Globus pallidus (tissue), 1 donor: Measurements from ENCODE around the gene CDCA7.
"Not testable (repeated sequence)": the region's sequence is repeated elsewhere in the genome, so short reads cannot be mapped to it uniquely, and the experiment has no call there.

Source experiments
- DNase-seq: peaks from one replicate; pipeline ENCODE4 v3.0.0-alpha.2; 2015; ENCODE audit warnings: low spot score

CDCA7 gene

DNA sequence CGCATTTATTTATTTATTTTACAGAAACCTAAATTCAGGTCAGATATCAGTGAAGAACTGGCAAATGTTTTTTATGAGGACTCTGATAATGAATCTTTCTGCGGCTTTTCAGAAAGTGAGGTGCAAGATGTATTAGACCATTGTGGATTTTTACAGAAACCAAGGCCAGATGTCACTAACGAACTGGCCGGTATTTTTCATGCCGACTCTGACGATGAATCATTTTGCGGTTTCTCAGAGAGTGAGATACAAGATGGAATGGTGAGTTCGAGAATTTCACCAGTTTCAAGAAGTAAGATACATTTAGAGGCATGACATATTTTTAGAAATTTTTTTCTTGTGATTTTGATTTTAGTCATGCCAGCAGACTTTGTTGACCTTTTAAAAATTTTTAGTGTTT, 4.6 kb downstream of the CDCA7 start:
- DNase-seq: no peak

DNA sequence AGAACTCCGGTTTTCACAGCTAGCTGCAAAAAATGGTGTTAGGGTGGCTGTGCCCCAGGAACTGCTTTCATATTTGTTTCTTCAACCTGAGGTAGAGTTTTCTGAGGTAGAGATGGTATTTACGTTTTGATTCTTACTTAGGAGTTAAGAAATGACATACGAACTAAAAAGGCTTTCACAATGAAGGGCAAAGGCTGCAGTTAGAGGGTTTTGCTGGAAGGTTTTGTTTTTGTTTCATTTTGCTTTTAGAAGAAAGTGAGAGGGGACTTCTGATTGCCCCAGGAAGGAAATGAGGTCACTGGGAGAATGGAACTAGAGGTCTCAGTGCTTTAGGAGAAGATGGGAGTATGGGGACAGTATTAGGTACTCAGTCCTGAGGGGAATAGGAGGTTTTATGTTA, 15.5 kb downstream of the CDCA7 start:
- no peak for DNase-seq

DNA sequence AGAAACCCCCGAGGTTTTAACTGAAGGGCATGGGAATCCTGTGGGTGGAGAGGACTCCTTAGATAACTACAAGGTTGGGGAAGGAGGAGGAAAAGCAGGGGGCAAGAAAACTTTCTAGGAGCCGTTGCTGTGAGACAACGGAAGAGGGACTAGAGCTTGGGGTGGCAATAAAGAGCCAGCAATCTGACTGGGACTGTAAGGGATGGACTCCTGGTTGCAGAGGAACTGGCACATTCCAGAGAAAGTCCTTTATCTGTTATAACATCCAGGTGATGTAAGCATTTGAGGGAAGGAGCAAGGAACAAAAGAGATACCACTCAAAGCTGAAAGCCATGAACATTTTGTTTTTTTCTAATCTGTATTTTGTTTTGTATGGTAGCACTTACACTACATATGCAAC, 16.4 kb downstream of the CDCA7 start:
- DNase-seq: no peak

DNA sequence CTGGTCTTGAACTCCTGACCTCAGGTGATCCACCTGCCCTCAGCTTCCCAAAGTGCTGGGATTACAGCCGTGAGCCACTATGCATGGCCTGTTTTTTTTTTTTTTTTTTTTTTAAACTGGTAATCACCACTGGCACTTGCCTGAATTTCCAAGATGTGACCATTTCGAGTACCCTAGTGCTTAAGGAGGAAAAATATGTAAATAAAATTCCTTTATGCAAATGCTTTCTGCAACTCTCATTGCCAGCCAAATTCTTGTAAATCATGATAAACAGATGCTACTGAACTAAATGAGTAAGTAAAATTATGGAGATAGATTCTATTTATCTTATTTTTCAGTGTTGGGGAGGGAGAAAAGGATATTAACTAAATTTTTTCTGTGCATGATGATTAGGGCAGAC, 18.6 kb downstream of the CDCA7 start:
- DNase-seq: no peak

DNA sequence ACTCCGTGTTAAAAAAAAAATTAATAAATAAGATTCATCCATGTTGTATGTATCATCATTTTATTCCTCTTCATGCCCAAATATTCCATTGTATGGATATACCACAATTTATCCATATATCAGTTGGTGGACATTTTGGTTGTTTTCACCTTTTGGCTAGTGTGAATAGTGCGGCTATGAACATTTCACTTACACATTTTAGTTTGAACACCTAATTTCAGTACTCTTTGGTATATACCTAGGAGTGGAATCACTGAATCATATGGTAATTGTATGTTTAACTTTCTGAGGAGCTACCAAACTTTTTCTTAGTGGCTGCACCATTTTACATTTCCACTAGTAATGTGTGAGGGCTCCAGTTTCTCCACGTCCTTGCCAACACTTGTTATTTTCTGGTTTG, 20.0 kb downstream of the CDCA7 start:
- no peak for DNase-seq

DNA sequence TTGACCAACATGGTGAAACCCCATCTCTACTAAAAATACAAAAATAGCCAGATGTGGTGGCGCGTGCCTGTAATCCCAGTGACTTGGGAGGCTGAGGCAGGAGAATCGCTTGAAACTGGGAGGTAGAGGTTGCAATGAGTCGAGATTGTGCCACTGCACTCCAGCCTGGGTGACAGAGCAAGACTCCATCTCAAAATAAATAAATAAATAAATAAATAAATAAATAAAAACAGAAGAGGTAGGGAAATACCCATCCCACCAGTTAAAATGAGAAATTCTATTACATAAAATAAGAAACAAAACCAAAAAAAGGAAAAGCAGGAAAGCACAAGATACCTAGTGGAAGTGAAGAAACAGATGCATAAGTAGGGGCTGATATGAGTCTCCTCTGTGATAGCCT, 30.9 kb downstream of the CDCA7 start:
- not testable (repeated sequence) for DNase-seq

DNA sequence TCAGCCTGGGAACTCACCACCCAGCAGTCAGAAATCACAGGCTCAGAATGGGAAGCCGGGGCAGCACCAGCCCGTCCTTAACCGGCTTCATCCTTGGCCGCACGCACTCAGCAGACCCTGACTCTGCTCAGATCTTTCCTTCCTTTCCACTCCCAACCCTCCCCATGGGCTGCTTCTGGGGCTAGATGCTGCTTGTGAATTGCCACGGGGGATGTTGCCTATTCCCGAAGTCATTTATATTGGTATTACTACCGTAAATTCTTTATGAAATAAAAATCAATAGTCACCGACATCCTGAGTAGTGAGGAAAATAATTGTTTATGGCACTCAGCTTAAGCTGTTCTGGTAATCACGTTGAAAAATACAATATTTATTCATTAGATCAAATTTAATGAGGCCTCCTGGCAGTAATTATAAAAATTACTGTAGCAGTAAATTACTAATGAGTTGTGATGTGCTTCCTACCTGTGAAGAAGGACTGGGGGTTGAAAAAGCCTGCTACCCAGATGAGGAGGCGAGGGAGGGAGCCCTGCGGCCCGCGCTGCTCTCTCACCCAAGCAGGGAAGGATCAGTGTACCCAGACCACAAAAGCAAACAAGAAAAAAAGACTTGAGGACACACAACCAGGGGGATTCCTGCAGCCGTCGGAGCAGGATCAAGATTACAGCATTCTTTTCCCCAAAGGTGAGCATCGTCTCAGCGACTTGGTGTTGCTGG, 31.5 kb downstream of the CDCA7 start:
- DNase-seq: no peak

DNA sequence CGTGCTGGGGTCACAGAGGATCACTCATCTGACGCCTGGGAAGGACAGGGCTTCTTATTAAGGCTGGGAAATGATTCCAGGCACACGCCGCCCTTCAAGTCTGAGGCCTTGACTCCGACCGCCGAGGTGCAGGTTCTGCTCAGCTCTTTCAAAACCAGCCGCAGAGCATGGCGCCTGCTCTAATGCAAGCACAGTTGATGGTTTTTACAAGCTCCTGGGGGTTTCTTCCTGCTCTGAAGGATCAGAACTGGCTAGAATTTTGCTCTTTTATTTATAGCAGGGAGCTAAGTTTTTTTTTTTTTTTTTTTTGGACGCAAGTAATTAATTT, 32.0 kb downstream of the CDCA7 start:
- no peak for DNase-seq

DNA sequence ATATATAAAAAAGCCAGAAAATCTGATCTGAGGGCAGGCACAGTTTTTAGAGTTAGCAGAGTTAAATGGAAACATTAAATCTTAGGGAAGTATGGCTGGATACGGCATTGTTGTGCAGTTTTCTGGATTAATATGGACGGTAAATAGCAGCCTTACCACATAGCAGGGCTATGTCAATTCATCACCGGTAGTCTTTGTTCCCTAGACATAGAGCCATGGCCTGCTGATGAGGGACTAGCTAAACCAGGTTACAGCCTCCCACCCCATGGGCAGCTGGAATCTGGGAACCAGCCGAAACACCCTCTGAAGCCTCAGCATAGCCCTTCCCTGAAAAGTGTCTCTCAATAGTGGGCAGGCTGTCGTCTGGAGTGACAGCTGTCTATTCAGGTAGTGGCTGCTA, 32.4 kb downstream of the CDCA7 start:
- no peak for DNase-seq

DNA sequence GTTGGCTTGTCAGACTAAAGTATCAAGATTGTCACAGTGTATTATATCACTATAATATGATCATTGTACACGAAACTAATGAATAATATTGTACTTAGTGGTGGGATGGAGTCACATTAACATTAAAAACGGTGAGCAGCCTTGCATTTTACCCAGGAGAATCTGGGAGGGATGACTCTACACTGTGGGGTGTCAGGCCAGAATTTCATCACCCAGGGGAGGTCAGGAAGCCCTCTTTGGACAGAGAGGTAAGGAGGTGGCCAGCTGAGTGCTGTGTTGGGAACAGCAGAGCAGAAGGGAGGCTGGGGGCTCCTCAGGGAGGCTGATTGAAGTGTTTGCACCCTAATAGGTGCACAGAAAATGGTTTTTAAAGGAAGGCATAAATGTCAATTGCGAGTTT, 33.0 kb downstream of the CDCA7 start:
- no peak for DNase-seq

DNA sequence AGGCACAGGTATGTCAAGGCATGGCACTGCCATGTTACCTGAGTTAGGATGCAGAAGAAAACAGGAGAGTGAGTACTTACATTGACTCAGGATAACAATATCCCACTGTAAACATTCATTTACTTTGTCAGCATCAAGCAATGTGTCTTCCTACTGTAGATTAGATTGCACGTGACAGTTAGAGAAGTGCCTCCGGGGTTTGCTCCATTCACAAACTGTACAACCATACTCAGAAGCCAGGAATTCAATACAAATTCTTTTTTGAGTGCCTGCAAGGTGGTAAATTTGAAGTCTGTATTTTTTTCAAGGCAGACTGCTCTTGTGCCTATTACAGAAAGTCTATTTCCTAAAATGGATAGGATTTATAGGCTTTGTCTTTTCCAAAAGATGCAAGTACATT, 34.1 kb downstream of the CDCA7 start:
- DNase-seq: no peak

DNA sequence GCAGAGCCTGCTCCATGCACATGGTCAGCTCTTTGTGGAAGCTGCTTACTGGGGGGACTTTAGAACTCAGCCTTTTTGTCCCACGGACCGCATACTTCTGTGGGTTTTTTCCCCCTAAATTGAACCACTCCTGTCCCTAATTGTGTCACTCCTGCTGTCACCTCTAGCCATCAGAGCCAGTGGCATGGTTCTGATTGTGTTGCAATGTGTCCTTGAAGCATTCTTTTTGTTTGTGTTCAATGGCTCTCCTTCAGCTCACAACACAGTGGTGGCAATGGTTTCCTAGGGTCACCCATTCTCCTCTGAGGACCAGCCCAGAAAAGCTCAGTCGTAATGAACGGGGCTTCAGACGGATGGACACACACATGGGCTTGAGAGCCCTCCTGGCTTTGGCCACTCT, 35.4 kb downstream of the CDCA7 start:
- no peak for DNase-seq

DNA sequence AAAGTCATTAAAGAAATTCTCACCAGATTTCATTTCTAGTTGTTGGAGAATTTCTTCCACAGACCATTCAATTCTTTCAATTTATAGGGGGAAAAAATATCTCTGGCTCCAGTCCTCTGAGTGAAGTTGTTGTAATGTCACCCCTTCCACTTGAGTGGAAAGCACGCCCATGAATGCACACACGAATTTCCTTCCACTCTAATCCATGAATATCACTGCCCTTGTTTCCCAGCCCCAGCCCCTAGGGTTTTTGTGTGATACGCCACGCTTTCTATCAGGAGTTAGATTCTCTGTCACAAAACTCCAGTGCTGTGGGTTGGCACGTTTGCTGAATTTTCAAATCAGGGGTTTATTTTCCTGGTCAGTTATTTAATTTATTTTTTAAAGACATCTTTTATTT, 38.1 kb downstream of the CDCA7 start:
- no peak for DNase-seq

DNA sequence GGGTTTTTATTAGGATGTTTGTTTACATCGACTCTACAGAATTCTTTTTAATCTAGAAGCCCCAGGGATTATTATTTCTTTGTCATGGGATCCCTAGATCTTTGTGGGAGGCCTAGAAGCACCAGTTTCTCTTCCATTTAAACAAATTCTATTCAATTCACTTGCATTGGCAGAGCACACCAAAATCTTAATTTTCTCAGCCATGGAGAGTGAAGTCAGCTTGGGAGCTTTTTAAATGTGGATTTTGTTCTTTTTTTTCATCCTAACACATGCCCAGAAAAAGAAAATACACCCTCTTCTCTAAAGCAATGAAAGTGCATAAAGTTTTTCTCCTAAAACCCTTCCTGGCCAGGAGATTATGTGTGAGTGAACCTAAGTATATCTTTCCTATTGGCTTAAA, 38.5 kb downstream of the CDCA7 start:
- DNase-seq: peak; percentile 20

DNA sequence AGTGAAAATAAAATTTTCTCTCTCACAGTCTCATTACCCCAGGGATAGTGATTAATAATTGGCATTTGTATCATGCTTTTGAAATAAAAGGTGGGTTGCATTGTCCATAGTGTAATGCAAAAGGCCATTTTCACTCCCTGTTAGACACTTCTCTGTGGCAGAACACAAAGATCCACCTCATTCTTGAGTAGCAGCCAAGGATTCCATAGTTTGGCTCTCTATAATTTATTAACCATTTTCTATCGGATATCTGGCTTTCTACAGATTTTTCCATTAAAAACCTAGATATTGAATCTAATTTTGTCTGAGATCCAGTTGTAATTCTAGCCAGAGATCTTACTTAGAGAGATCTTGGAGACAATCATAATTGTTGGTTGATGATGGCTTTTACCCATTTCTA, 39.0 kb downstream of the CDCA7 start:
- DNase-seq: no peak

DNA sequence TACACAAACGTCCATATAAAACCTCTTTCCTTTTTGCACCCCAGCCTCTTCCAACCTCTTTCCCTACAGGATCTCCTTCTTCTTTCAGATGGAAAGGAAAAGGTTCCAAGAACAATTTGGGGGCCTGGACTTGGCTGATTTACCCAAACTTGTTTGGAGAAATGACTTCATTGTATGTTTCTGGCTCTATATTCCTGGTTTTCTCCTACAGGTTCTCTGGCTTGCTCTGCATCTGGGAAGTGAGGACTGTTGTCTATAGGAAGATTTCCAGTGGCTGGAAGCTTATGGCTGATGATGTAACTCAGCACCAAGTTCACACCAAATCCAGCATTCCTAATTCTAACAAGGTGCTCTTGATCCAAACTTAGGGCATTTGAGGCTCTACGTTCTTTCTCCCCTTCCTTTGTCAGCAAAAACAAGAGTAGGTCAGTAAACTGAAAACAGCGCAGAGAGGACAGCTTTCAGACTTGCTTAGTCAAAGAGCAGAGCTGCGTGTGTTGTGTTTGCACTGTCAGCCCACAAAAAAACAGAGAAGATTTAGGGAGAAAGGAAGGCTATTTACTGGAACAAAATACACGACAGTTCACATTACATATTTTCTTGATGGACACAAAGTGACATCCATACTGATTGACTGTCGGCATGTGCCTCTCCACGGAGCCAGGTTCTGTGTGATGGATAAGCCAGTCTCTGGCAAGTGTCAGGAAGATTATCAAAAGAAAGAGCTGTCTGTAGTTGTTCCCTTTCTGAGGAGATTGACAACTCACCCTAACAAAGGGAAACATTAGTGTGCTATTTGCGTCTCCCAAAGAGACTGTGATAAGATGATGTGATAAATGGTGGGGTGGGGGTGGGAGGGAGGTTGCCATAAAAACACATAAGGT, 39.7 kb downstream of the CDCA7 start:
- DNase-seq: no peak

DNA sequence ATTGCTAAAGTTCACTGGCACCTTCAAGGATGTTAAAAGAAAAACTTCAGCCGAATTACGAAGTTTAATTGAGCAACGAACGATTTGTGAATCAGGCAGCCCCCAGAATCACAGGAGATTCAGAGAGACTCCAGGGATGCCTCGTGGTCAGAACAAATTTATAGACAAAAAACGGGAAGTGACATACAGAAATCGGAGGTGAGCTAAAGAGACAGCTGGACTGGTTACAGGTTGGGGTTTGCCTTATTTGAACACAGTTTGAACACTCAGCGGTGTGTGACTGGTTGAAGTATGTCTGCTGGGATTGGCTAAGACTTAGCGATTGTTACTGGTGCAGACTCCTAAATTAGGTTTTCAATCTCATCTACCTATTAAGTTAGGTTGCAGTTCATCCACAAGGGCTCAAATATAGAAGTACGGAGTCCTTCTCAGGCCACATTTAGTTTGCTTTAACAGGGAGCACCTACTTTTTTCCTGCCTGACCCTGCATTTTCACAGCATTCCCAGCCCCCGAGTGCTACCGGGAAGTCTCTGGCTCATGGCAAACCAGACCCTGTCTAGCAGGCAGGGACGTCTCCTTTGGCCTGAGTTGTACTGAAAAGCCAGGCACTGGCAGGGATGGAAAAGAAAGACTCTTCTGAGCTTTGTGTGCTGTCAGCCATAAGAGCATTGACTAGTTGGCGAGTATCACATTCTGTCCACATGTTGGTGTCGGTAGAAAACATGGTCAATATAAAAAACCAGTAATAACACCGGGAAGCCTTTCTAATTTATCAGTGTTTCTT, 41.1 kb downstream of the CDCA7 start:
- DNase-seq: no peak

DNA sequence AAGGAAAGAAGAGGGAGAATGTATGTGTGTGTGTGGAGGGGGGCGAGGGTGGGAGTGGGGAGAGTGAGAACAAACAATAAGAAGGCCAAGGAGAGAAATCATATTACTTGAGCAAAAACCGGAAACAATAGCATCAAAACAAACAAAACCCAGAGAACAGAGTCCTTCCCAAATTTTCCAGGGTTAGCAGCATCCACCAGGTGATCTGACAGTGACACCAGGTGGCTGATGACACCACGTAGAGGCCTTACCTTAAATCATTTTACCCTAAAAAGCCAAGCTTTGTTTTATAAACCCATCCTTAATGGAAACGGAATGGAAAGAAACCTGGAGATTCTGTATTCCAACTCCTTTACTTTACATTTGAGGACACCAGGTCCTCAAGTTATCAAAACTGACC, 42.9 kb downstream of the CDCA7 start:
- DNase-seq: no peak

DNA sequence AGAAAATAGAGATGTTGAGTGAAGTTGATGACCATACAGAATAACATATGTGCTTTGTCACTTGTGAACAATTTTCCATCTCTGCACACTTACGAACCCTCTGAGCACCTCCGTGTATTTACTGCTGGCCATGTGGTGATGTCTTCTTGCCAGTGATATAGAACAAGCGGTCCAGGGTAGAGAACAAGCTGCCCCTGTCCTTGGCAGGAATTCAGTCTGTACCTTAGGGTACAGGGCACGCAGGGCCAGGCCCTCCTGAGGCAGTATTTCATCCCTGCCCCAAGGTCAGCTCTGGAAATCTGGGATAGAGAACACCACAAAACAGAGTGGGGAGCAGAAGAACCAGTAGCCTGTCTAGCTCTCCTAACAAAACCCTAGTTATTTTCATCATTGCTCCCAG, 44.6 kb downstream of the CDCA7 start:
- no peak for DNase-seq

DNA sequence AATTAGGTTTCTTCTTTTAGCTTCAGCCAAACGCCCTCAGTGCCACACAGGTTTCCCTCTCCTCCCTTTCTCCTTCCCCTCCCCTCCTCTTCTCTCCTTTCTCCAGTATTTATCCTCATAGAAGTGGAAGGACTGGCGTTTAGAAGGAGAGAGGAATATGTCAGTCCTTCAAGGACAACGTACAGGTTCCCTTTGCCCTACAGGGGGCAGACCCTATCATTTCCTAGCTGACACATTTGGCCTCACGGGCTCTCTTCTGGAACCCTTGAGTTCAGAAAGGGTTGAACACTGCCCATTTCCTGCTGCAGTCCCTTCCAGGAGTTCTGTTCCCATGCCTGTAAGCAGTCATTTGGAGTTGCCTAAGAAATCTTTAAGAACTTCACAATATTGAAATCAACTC, 46.1 kb downstream of the CDCA7 start:
- DNase-seq: no peak

DNA sequence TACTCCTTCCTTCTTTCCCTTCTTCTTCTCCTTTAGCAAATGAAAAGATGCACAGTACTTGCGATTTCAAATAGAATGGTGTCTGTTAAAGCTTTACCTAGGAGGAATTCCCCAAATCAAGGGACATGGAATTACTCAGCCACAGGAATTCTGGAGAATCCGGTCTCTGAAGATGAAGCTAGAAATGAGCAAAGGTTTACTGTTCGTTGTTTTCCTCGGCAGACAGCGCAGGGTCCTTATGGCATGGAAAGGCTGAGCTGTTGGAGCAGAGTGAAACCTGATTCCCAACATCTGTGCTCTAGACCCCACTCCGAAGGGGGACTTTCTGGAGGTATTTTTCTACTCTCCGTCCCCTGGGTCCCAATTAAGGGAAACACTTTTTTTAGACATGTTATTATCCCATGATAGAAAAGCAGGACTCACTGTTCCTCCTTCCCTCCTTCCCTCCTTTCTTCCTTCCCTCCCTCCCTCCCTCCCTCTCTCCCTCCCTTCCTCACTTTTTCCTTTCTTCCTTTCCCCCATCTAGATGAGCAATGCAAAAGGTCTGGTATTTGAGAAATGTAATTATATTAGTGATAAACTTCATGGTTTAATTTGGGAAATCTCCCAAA, 47.1 kb downstream of the CDCA7 start:
- no peak for DNase-seq

DNA sequence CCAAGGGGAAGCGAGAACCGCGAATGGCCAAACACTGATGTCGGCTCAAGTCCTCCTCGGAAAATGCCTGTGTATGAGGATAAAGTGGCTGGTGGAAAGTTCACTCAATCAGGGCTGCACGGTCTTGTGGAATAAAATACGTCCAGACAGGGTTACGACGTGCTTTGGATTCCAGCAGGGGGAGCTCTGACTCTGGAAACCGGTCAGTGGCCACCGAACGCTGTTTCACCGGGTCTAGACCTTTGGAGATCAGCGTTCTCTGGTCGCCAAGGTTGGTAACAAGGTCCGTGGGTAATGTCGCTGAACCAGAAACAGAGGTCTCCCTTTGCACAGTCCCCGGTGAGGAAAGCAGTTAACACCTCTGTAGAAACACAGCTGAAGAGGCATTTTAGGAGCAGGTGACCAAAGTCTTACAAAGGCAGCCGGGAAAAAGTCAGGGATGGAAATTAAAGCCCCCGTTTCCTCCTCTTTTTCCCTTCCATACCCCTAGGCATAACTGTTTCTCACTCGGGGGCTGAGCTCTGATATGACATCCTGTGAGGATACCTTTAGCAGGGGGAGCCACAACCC, 47.8 kb downstream of the CDCA7 start:
- peak; percentile 71 for DNase-seq
